Ramos (cell line): ENCODE data around the gene SHLD1.
"Not testable (repeated sequence)": the region's sequence is repeated elsewhere in the genome, so short reads cannot be mapped to it uniquely, and the experiment has no call there.

ENCODE experiments used
- in situ Hi-C: fragments of 300-500 bp; cut with MboI; formaldehyde crosslinking; loops from one replicate; pipeline ENCODE4 v1.14.3; 2022; ENCODE audit warnings: low sequenced_read_pairs; ENCODE audit not compliant: unreplicated experiment

The SHLD1 gene

DNA sequence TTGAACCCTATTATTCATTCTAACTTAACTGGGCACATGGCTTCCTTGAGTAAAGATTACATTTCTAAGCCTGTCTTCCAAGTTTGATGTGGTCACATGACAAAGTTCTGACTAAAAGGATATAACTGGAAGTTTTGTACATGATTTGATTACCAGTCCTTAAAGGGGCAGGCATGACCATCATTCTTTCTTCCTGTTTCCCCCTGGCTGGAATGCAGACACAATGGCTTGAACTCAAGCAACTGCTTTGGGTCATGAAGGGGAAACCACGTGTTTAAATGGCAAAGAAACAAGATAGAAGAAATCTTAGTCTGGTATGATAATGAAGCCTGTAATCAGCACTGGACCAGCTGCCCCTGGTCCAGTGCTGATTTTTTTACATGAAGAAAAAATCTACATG is 15.6 kb upstream of the SHLD1 start:
- in situ Hi-C loops = no loop called here

DNA sequence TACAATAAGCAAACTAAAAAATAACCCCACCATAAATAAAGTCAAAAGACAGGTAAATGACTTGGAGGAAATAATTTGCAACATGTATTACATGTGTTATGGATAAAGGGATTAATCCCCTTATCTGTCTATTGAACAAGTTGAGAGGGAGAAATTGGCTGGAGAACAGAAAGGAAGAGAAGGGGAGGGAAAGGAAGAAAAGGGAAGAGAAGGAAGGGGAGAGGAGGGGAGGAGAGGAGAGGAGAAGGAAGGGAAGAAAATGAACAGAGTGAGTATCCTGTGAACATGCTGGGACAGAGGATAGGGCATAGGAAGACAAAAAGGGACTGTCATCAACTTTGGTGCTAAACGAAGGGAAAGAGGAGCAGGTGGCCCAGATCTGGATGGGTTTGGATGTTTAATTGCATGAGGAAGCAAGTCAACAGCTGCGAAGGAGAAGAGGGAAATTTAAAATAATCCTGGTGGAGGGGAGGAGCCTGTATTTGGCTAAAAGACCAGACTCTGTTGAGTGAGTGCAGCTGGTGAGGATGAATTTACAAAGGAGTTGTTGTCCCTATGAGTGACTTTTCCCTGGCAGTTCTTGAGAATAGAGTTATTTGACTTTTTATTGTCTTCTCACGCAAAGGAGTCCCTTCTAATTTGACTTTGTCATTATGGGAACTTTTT is 14.2 kb upstream of the SHLD1 start:
- in situ Hi-C loops = no loop called here

DNA sequence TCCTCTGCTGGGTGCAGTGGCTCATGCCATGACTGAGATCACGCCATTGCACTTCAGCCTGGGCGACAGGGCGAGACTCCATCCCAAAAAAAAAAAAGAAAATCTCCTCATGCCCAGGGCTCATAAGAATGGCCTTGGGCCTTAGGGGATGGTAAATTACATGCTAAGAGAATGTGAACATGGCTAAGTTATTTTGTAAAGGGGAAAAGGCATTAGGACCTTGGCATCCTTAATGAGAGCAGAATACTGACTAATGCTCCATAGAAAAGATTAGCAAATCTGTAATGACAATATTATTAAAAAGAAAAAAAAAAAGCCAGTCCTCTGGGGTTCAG is 12.6 kb upstream of the SHLD1 start:
- in situ Hi-C loops = no loop called here

DNA sequence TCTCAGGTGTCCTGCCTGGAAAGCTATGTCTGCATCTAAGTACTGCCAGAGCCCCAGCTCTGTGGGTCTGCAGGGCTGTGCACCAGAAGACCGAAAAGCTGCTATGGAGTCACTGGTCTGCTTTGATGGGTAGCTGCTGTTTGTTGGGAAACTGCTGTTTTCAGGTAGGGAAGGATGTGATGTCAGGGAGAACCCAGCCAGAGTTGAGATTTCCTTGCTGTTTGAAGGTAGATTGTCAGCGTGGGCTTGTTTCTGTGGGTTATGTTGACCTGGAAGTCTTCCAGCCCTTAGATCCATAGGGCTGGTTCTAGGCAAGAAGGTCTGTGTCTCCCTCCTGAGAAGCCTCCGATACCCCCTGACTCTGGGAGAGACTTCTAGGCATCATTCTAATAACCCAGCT is 12.2 kb upstream of the SHLD1 start:
- in situ Hi-C loops = no loop called here

DNA sequence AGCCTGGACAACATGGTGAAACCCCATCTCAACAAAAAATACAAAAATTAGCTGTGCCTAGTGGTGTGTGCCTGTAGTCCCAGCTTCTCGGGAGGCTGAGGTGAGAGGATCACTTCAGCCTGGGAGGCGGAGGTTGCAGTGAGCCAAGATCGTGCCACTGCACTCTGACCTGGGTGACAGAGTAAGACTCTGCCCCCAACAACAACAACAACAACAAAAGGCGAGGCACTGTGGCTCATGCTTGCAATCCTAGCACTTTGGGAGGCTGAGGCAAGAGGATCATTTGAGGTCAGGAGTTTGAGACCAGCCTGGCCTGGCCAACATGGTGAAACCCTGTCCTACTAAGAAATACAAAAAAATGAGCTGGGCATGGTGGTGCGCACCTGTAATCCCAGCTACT is 9.6 kb upstream of the SHLD1 start:
- in situ Hi-C loops = not testable (repeated sequence)

DNA sequence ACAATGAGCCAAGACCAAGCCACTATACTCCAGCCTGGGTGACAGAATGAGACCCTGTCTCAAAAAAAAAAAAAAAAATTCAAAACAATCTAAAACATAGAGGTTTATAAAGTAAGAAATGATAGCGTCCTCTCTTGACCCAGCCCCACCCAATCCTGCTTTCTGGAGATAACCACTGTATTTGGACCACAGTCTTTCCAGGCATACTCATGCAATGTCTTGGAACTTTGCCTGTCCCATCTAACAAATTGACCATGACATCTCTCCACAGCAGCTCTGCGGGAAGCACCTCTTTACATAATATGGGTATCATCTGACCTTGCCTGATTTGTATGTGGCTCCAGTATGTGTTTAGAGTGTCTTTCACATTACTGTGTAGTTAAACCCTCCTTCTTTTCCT is 9.1 kb upstream of the SHLD1 start:
- in situ Hi-C loops = no loop called here

DNA sequence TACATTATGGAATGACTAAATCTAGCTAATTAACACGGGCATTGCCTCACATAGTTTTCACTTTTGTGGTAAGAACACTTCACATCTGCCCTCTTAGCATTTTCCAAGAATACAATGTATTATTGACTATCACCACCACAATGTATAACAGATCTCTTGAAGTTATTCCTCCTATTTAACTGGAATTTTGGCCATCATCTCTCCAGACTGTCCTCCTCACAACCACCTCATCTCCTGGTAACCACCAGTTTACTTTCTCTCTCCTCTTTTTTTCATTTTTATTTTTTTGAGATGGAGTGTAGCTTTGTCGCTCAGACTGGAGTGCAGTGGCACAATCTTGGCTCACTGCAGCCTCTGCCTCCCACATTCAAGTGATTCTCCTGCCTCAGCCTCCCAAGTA is 8.2 kb upstream of the SHLD1 start:
- in situ Hi-C loops = no loop called here

DNA sequence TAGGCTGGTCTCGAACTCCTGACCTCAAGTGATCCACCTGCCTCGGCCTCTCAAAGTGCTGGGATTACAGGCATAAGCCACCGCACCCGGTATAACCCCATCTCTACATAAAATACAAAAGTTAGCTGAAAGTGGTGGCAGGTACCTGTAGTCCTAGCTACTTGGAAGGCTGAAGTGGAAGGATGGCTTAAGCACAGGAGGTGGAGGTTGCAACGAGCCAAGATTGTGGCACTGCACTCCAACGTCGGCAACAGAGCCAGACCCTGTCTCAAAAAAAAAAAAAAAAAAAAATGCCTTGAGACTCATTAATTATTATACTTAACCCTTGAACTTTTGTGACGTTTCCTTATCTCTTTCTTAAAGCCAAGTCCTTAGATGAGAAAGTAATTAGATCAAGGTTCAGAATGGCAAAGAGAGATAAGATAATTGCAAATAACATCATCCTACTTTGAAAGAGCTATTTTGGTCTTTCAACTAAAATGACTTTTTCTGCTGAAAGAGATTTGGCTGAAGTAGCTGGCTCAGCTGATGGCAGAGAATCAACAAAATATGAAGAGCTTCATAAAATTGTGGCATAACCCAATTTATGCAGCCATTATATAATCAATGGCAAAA is 4.7 kb upstream of the SHLD1 start:
- in situ Hi-C loops = no loop called here

DNA sequence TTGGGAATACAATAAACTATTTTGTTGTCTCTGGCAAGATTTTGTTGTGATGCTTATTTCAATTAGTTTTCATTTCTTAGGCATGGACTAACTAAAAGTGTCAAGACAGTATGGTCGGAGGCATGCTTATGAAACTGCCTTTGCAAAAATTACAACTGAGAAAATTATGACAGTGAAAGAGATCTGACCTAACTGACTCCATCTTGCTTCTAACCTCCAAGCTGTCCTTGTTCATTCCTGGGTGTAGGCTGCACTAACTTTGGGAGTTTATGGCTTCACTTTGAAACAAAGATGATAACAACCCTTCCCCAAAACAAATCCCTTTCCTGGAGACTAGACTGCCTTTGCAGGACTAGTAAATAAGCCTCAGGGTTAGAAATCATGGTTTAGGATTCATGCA is 4.1 kb upstream of the SHLD1 start:
- in situ Hi-C loops = no loop called here

DNA sequence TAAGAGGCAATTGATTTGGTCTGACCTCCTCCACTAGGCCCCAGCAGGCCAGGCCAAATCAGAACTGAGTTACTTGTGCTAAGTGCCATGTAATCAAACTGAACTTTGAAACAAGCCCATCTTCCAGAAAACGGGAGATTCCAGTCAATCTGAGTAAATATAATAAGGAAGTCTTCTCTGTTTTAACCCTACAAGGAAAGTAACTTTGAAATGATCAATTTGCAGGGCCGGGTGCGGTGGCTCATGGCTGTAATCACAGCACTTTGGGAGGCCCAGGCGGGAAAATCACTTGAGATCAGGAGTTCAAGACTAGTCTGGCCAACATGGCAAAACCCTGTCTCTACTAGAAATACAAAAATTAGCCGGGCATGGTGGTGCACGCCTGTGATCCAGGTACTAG is 2.0 kb upstream of the SHLD1 start:
- in situ Hi-C loops = no loop called here

DNA sequence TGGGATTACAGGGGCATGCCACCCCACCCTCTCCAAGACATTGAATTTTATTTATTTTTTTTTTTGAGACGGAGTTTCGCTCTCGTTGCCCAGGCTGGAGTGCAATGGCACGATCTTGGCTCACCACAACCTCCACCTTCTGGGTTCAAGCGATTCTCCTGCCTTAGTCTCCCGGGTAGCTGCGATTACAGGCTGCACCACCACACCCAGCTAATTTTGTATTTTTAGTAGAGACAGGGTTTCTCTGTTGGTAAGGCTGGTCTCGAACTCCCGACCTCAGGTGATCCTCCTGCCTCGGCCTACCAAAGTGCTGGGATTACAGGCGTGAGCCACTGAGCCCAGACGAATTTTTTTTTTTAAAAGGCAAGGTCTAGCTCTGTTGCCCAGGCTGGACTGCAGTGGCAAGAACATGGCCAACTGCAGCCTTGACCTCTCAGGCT is 669 bp upstream of the SHLD1 start:
- in situ Hi-C loops = not testable (repeated sequence)

DNA sequence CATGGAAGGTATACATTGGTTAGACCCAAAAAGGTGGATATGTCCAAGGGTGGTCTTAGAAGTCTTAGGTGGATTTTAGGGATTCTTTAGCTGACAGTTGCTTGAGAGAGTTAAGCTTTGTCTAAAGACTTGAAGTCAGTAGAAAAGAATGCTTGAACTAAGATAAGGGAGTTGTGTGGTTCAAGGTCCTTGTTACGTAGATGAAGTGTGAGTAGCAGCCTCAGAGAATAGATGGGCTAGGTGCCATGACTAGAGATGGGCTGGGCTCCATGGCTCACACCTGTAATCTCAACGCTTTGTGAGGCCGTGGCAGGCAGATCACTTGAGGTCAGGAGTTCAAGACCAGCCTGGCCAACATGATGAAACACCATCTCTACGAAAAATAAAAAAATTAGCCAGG is 1.7 kb downstream of the SHLD1 start:
- in situ Hi-C loops = no loop called here

DNA sequence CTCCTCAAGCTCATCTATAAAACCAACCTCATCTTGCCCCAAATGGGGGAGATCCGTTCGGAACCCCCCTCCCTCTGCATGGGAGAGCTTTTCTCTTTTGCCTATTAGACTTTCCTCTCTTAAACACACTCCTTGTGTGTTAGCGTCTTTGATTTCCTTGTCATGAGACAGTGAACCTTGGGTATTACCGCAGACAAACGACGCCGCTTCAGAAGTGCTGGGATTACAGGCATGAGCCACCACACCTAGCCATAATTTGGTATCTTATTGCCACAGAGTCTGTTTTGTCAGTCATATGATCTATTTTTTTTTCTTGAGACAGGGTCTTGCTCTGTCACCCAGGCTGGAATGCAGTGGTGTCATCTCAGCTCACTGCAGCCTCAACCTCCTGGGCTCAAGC is 3.6 kb downstream of the SHLD1 start:
- in situ Hi-C loops = no loop called here

DNA sequence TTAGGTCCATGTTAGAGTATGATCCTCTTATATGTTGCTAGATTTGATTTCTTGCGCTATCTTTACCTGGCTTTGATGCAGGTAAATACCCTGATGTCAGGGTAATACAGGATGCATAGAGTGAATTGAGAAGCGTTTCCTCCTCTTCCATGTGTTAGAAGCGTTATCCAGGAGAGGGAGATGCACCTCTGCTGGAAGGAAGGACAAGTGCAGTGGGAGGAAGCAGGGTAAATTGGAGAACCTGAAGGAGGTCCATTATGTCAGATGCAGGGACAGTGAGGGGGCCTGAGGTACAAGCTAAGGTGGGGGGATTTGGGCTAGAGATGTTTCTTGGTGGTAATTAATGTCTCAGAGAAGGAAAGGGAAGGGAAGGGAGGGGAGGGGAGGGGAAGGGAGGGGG is 7.7 kb downstream of the SHLD1 start:
- in situ Hi-C loops = no loop called here

DNA sequence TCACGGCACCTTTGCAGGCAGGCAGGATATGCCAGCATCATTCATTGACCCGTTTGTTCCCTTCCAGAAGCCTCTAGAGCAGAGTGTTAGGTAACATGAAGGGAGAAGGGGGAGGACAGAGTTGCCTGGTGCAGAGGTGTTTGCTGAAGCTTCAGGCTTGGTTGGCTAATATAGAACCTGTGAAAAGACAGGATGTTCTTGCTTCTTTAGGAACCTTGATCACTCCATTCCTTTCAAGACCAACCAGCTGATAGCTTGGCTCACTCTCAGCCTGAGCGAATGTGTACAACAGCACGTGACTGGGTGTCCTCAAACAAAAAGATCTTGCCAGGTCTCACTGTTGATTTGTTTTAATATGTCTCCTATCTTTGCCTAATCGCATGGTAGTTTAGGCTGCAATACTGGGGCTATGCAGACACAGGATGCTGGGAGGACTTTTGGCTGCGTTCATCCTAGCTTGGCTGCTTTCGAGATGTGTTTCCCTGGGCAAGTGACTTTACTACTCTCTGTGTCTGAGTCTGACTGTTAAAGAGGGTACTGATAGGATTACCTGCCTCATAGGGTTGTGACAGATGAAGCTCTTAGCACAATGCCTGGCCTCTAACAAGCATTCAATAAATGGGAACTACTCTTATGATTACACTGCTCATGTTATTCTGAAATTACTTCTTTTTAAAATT is 16.0 kb downstream of the SHLD1 start:
- in situ Hi-C loops = no loop called here

DNA sequence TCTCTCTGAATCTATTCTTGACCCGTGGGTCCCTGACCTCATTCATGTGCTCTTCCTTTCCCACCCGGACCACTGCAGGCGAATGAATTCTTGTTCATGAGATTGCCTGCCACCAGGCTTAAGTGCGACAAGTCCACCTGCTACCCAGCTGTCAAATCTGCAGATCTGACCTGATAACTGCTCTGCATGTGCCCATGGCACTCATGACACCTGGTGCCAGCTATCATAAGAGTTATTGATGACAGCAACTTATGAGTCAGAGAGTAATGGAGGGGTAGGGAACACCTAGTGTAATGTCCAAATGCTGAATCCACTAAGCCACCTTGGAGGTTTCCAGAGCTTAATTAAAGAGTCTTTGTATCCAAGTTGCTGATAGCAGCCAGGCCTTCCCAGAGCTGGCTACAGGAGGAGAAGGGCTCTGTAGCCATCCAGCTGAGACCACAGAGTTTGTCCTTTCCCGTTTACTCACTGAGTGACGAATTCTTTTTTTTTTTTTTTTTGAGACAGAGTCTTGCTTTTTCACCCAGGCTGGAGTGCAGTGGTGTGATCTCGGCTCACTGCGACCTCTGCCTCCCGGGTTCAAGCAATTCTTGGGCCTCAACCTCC is 17.4 kb downstream of the SHLD1 start:
- in situ Hi-C loops = no loop called here

DNA sequence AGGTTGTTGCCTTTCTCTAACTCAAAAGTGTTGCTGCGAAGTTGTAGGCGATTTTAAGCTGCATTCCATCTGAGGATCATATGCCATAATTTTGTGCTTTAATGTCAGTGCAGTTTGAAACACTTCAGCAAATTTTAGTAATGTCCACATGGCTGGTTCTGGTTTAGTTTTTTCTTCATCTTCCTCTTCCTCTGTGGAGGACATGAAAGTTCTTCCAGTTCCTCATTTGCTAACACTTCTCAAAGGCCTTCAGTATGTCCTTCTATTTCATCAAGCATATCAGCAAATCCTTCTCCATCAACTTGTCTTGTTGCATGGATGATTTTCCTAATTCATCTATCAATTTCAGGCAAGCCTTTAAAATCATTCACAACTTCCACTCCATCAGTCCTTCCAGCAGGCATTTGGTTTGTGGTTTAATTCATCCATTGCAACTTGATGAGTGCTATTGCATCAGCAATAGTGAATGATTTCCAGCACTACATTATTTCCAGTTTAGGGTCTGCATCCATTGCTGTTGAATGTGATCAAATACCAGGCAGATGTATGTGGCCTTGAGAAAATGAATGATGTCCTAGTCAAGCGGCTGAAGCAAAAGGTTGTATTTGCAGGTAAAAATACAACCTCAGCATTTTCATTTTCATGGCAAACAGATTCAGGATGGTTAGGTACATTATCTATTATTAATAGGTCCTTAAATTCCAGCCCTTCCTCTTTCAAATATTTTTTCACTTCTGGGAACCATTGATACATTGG is 20.2 kb downstream of the SHLD1 start:
- in situ Hi-C loops = no loop called here

DNA sequence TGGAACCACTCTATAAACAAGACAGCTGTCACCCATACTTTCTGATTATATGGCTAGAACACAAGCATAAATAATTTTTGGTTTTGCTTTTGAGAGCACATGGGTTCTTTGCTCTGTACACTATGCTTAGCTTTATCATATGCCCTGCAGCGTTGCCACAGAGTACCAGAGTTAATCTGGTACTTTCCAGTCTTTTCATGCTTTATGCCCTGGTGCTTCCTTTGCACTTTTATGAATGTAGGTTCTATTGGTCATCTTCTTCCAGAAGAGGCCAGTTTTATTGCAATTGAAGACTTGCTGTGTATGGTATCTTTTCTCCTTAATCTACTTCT is 20.8 kb downstream of the SHLD1 start:
- in situ Hi-C loops = no loop called here

DNA sequence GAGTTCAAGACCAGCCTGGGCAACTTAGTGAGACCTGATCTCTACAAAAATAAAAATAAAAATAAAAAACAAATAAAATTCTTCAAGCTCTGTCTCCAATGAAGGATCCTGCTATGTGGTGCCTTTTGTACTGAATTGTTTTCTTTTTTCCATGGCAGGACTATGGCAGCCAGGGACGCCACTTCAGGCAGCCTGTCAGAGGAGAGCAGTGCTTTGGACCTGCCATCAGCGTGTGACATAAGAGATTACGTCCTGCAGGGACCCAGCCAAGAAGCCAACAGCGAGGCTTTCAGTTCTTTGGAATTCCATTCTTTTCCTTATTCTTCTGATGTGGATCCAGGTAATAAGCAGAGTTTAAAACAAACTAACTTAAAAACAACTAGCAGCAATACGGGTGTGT is 22.5 kb downstream of the SHLD1 start:
- in situ Hi-C loops = no loop called here

DNA sequence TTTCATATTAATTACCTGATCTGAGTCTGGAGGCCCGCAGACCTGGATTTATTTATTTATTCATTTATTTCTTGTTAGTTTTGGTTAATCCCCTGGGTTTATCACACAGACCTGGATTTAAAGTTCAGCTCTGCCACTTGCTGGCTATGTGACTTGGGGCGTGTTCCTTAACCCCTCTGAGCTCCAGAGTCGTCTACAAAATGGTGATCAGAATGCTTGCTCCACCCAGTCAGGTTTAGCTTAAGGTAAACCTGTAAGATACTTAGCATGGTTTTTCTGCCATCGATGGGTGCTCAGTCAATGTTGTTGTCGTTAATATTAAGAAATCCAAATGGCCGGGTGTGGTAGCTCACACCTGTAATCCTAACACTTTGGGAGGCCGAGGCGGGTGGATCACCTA is 23.4 kb downstream of the SHLD1 start:
- in situ Hi-C loops = no loop called here

DNA sequence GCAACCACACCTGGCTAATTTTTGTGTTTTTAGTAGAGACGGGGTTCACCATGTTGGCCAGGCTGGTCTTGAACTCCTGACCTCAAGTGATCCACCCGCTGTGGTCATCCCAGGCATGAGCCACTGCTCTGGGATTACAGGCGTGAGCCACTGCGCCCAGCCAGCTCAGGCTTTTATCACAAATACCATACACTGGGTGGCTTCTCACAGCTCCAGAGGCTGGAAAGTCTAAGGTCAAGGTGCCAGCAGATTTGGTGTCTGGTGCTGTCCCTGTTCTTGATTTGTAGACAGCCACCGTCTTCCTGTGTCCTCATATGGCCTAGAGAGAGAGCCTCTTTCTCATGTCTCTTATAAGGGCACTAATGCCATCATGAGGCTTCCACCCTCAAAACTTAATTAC is 25.9 kb downstream of the SHLD1 start:
- in situ Hi-C loops = no loop called here
